ENCODE measurements around the gene MPP3. TPM values are rescaled to one million over a fixed set of nuclear protein-coding genes. Genes with fewer than 3 reads are reported as not detected.

The MPP3 gene
- total and polyA plus RNA-seq, 4 donors = 9.9 to 38.7 (median 24.6) TPM

- Histone ChIP-seq H3K27ac (ENCODE audit: low read depth in 1 of 2, low read length in 1 of 2) (peak overlapping the region in 1 of 2 donors; percentile 2), H3K27me3 (ENCODE audit: control insufficient read depth in 3 of 3, insufficient read depth in 3 of 3, low read length in 2 of 3) (no peaks in the 10 kb centered on the region), H3K36me3 (ENCODE audit: control insufficient read depth in 4 of 4, insufficient read depth in 4 of 4, low read length in 4 of 4) (no peaks in the 10 kb centered on the region), H3K4me1 (ENCODE audit: control insufficient read depth in 5 of 5, insufficient read depth in 5 of 5, low read length in 5 of 5) (no peaks in the 10 kb centered on the region), H3K4me3 (no peak overlapping the region), H3K9me3 (ENCODE audit: control insufficient read depth in 4 of 4, insufficient read depth in 3 of 4, low read length in 3 of 4) (no peaks in the 10 kb centered on the region), H3K9ac (ENCODE audit: insufficient read depth in 1 of 2, low read length in 2 of 2) (no peak overlapping the region)
- TF ChIP-seq, protein P1, sequence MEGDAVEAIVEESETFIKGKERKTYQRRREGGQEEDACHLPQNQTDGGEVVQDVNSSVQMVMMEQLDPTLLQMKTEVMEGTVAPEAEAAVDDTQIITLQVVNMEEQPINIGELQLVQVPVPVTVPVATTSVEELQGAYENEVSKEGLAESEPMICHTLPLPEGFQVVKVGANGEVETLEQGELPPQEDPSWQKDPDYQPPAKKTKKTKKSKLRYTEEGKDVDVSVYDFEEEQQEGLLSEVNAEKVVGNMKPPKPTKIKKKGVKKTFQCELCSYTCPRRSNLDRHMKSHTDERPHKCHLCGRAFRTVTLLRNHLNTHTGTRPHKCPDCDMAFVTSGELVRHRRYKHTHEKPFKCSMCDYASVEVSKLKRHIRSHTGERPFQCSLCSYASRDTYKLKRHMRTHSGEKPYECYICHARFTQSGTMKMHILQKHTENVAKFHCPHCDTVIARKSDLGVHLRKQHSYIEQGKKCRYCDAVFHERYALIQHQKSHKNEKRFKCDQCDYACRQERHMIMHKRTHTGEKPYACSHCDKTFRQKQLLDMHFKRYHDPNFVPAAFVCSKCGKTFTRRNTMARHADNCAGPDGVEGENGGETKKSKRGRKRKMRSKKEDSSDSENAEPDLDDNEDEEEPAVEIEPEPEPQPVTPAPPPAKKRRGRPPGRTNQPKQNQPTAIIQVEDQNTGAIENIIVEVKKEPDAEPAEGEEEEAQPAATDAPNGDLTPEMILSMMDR (IDR thresholded peaks at IDR 0.05; ENCODE audit: control extremely low read depth, extremely low read depth) = no peak
- WGBS, 2 donors = 79 to 80% methylated on average over 3 of the region's 3 CpGs
- no peak for ATAC-seq (ENCODE audit: insufficient read depth, low FRiP score)
- DNase-seq = no peak
Measured at GRCh38 chr17:43874293-43874692, 41.3 kb upstream of the MPP3 start.

GRCh38 chr17:43873815-43874214 is 40.9 kb upstream of the MPP3 start:
- Histone ChIP-seq H3K27ac (ENCODE audit: low read depth in 1 of 2, low read length in 1 of 2) (peak overlapping the region; percentile 2 to 15), H3K27me3 (ENCODE audit: control insufficient read depth in 3 of 3, insufficient read depth in 3 of 3, low read length in 2 of 3) (no peaks in the 10 kb centered on the region), H3K9ac (ENCODE audit: insufficient read depth in 1 of 2, low read length in 2 of 2) (no peak overlapping the region), H3K4me3 (no peak overlapping the region), H3K4me1 (ENCODE audit: control insufficient read depth in 5 of 5, insufficient read depth in 5 of 5, low read length in 5 of 5) (no peaks in the 10 kb centered on the region), H3K9me3 (ENCODE audit: control insufficient read depth in 4 of 4, insufficient read depth in 3 of 4, low read length in 3 of 4) (no peaks in the 10 kb centered on the region), H3K36me3 (ENCODE audit: control insufficient read depth in 4 of 4, insufficient read depth in 4 of 4, low read length in 4 of 4) (no peaks in the 10 kb centered on the region)
- WGBS, 2 donors = 76 to 79% methylated on average over 6 of the region's 6 CpGs
- DNase-seq (no peak), ATAC-seq (ENCODE audit: insufficient read depth, low FRiP score) (no peak)
- TF ChIP-seq, protein P1 (IDR thresholded peaks at IDR 0.05; ENCODE audit: control extremely low read depth, extremely low read depth) = no peak

- H3K9me3 ChIP-seq (ENCODE audit: control insufficient read depth in 4 of 4, insufficient read depth in 3 of 4, low read length in 3 of 4) = no peaks in the 10 kb centered on the region
- H3K9ac ChIP-seq (ENCODE audit: insufficient read depth in 1 of 2, low read length in 2 of 2) = no peak overlapping the region
- H3K27ac ChIP-seq (ENCODE audit: low read depth in 1 of 2, low read length in 1 of 2) = no peak overlapping the region
- H3K4me1 ChIP-seq (ENCODE audit: control insufficient read depth in 5 of 5, insufficient read depth in 5 of 5, low read length in 5 of 5) = no peaks in the 10 kb centered on the region
- DNase-seq = no peak
- no peak overlapping the region for H3K4me3 ChIP-seq
- no peaks in the 10 kb centered on the region for H3K36me3 ChIP-seq (ENCODE audit: control insufficient read depth in 4 of 4, insufficient read depth in 4 of 4, low read length in 4 of 4)
- no peaks in the 10 kb centered on the region for H3K27me3 ChIP-seq (ENCODE audit: control insufficient read depth in 3 of 3, insufficient read depth in 3 of 3, low read length in 2 of 3)
- no peak for ATAC-seq (ENCODE audit: insufficient read depth, low FRiP score)
- TF ChIP-seq, protein P1 (IDR thresholded peaks at IDR 0.05; ENCODE audit: control extremely low read depth, extremely low read depth) = no peak
- WGBS, 2 donors = 80 to 86% methylated on average over 5 of the region's 5 CpGs
Measured at GRCh38 chr17:43873091-43873490, 40.1 kb upstream of the MPP3 start.

All from lung (tissue), 12 donors.